Thyroid gland (tissue), 4 donors: ENCODE data around the gene ETV6. TPM values are rescaled to one million over a fixed set of nuclear protein-coding genes. Genes with fewer than 3 reads are reported as not detected.

Source experiments
- DNase-seq, 2 donors: peaks; one replicate each; pipeline ENCODE4 v3.0.0-alpha.2; 2019
- H3K27ac ChIP-seq, 3 donors: fragments of 200-600 bp; sonication (generic); 1 replicate in 2 of 3; 2 replicates in 1 of 3; pipeline ENCODE4 v1.5.1; 2016 to 2019; ENCODE audit warnings: mild to moderate bottlenecking in 1 of 3, moderate library complexity in 1 of 3
- H3K27me3 ChIP-seq: fragments of 200-600 bp; sonication (generic); one replicate; pipeline ENCODE4 v1.5.1; 2019
- H3K36me3 ChIP-seq, 2 donors: fragments of 200-600 bp; sonication (generic); one replicate each; pipeline ENCODE4 v1.5.1; 2016 to 2019
- H3K4me1 ChIP-seq, 2 donors: fragments of 200-600 bp; sonication (generic); one replicate each; pipeline ENCODE4 v1.5.1; 2017 to 2019
- H3K4me3 ChIP-seq, 3 donors: fragments of 200-600 bp; sonication (generic); replicated peaks in 1 of 3; 1 replicate in 2 of 3; 2 replicates in 1 of 3; pipeline ENCODE4 v1.5.1; 2016; ENCODE audit warnings: mild to moderate bottlenecking in 1 of 3
- H3K9me3 ChIP-seq: fragments of 200-600 bp; sonication (generic); one replicate; pipeline ENCODE4 v1.5.1; 2017
- CTCF ChIP-seq, 6 experiments: fragments of 200-600 bp in 3 of 6; fragments of 450-650 bp in 3 of 6; sonication (generic) in 3 of 6; IDR thresholded peaks; one replicate each; pipeline ENCODE4 v1.5.1; 2016 to 2019; ENCODE audit warnings: antibody characterized with exemption in 6 of 6, mild to moderate bottlenecking in 2 of 6, inconsistent platforms in 1 of 6, moderate library complexity in 1 of 6
- POLR2A ChIP-seq, 2 donors: fragments of 450-650 bp; IDR thresholded peaks; one replicate each; pipeline ENCODE4 v1.6.1; 2017; ENCODE audit warnings: antibody characterized with exemption in 2 of 2, mild to moderate bottlenecking in 2 of 2, moderate library complexity in 1 of 2
- WGBS, 2 donors: methylation state at CpG; one replicate each; pipeline ENCODE4 v1.1.5; 2017; 5-methylcytosine and 5-hydroxymethylcytosine counted together
- intact Hi-C: fragments of 100-400 bp; cut with DNase I; formaldehyde crosslinking; loops from one replicate; pipeline ENCODE4 v1.15.1; 2023
- total RNA-seq, 4 donors: library from RNA; depleted of rRNA; stranded (reverse); fragments of >200 nt; gene quantifications; one replicate each; pipeline ENCODE4 v1.2.3, GENCODE V29; 2016

Gene ETV6
- total RNA-seq, 4 donors from 2014 or later, result 16.6 to 35.6 (median 17.2) TPM

DNA sequence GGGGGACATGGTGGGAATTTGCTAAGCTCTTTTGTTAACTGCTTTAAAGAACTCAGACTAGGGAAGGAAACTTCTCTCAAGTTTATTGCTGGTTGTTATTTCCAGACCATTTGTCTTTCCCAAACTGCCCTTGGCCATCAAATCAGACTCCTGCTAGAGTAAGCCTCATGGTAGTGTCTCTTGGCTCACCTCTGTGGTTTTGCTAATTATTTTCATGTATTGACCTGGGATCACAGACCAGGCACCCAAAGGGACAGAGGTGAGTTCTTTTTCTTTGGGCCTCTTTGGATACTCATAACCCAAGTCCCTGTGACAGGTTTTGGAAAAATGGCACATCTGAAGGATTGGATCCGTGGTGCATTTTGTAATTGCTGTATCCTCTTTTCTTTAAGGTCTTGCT, 11.2 kb downstream of the ETV6 start:
- no peak for DNase-seq
- H3K4me1 ChIP-seq, result peaks cover 49 to 85% of the 10 kb centered on the region in 2 donors
- H3K4me3 ChIP-seq, result no peak overlapping the region
- H3K36me3 ChIP-seq, result no peaks in the 10 kb centered on the region
- 78 to 88% methylated on average over 1 of the region's 1 CpG for WGBS, 2 donors
- intact Hi-C loops, result no loop called here
- no peaks in the 10 kb centered on the region for H3K9me3 ChIP-seq
- no peak for TF ChIP-seq CTCF (IDR thresholded peaks at IDR 0.05)
- no peak for TF ChIP-seq POLR2A (IDR thresholded peaks at IDR 0.05)
- peak overlapping the region; percentile 50 to 87 (median 84) for H3K27ac ChIP-seq
- H3K27me3 ChIP-seq, result no peaks in the 10 kb centered on the region

DNA sequence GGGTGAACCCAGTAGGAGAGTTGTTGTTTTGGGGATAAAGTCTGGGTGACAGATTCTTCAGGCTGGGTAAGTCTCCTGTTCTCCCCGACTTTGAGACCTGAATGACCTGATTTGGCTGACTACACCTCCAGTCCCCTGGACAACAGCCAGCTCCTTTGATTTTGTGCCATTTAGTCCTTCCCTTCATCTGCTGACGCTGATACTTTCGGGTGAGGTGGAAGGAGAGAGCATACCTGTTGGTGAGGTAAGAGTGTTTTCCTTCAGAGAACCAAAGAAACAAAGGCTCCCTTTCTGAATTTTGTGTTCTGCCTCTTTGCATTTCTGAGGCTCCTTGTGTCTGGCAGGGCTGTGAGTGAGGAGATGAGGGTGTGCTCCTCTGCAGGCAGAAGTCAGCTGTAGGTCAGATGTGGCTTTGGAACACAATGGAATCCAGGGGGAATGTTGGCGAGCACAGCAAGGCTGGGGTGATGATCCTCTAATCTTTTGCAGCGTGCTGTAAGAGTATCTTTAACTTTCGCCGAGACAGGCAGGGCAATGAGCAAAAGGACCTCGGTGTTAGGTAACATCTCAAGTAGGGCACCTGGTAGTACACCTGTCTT, 12.1 kb downstream of the ETV6 start:
- DNase-seq, result peak; percentile 86 to 88
- H3K27me3 ChIP-seq, result no peaks in the 10 kb centered on the region
- peaks cover 48 to 80% of the 10 kb centered on the region in 2 donors for H3K4me1 ChIP-seq
- intact Hi-C loops, result no loop called here
- H3K27ac ChIP-seq, result peak overlapping the region; percentile 50 to 87 (median 84)
- no peaks in the 10 kb centered on the region for H3K9me3 ChIP-seq
- TF ChIP-seq POLR2A (IDR thresholded peaks at IDR 0.05), result peak in 1 of 2 donors; percentile 47
- TF ChIP-seq CTCF (IDR thresholded peaks at IDR 0.05), result no peak
- H3K4me3 ChIP-seq, result no peak overlapping the region
- no peaks in the 10 kb centered on the region for H3K36me3 ChIP-seq
- WGBS, 2 donors, result 35 to 49% methylated on average over 8 of the region's 8 CpGs

DNA sequence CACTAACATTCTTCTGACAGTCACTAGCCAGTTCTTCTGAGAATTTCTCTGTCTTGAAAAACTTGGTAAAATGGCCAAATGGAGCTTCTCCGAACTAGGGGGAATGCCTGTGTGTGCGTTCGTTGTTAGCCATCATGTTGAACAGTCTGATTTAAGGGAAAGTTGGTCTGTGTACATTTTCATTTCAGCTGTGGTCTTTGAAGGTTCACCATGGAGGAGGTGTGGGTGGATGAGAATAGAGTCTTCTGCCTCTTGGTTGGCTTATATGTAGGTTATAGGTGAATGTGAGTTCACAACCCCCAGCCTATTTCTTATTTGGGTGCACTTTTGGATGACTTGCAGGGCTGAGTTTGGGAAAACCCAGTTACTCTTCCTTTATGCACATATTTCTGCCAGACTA, 12.9 kb downstream of the ETV6 start:
- Histone ChIP-seq H3K9me3 (no peaks in the 10 kb centered on the region), H3K4me3 (no peak overlapping the region), H3K36me3 (no peaks in the 10 kb centered on the region), H3K27me3 (no peaks in the 10 kb centered on the region), H3K27ac (peak overlapping the region; percentile 50 to 87 (median 84)), H3K4me1 (peaks cover 47 to 78% of the 10 kb centered on the region in 2 donors)
- 94 to 95% methylated on average over 3 of the region's 3 CpGs for WGBS, 2 donors
- TF ChIP-seq POLR2A (IDR thresholded peaks at IDR 0.05) (no peak), CTCF (IDR thresholded peaks at IDR 0.05) (no peak)
- no peak for DNase-seq
- intact Hi-C loops, result no loop called here

DNA sequence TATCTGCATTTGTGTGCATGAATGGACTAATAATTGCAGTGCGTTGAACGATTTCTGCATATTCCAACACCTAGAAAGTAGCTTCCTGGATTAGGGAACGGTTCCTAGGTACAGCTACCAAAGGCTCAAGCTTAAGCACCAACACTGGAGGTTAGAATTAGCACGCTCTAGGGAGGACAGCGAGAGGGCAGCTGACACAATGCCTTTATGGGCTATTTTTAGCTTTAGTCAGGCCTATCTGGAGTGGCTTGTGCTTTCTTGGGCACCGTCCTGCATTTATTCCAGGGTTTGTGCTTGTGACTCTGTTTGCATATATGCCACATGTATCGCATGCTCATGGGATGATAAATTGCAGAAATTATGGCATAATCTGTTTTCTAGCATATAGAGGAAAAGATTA, 13.7 kb downstream of the ETV6 start:
- peaks cover 43 to 70% of the 10 kb centered on the region in 2 donors for H3K4me1 ChIP-seq
- no peak for TF ChIP-seq POLR2A (IDR thresholded peaks at IDR 0.05)

DNA sequence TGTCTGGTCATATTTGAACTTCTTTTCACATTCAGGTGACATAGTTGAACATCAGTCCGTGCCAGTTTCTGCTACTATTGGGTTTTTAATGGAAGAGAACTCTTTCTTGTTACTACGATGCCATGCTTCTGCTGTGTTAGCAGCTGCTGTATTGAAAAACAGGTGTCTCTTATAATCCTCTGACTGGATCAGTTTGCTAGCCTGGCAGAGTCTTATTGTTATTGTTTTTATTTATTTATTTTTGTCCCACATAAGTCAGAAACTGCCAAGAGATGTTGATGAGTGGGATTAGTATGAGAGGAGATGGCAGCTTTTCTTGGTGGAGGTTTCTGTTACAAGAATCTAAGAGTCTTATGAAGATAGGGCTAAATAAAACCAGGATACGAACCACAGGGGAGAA, 14.6 kb downstream of the ETV6 start:
- Histone ChIP-seq H3K4me3 (no peak overlapping the region), H3K27ac (peak overlapping the region; percentile 18 to 84 (median 51)), H3K27me3 (no peaks in the 10 kb centered on the region), H3K36me3 (no peaks in the 10 kb centered on the region), H3K9me3 (no peaks in the 10 kb centered on the region), H3K4me1 (peaks cover 40 to 65% of the 10 kb centered on the region in 2 donors)
- no peak for TF ChIP-seq POLR2A (IDR thresholded peaks at IDR 0.05)
- TF ChIP-seq CTCF (IDR thresholded peaks at IDR 0.05), result no peak
- 83 to 92% methylated on average over 3 of the region's 3 CpGs for WGBS, 2 donors
- intact Hi-C loops, result no loop called here
- no peak for DNase-seq

More for the DNA sequence above, 13.7 kb downstream of the ETV6 start:
- no peaks in the 10 kb centered on the region for H3K9me3 ChIP-seq
- whole genome bisulfite sequencing, 2 donors, result 60 to 64% methylated on average over 7 of the region's 7 CpGs
- intact Hi-C loops, result no loop called here
- H3K27ac ChIP-seq, result peak overlapping the region; percentile 56 to 87 (median 84)
- no peaks in the 10 kb centered on the region for H3K27me3 ChIP-seq
- H3K36me3 ChIP-seq, result no peaks in the 10 kb centered on the region
- H3K4me3 ChIP-seq, result no peak overlapping the region
- DNase-seq, result peak; percentile 38 to 52
